SK-N-SH treated with all-trans-retinoic acid at 6 μM for 48 hours (cell line): Measurements from ENCODE around the gene APOBEC3C.
"Not testable (repeated sequence)": the region's sequence is repeated elsewhere in the genome, so short reads cannot be mapped to it uniquely, and the experiment has no call there.

ENCODE experiments used
- ARNTL ChIP-seq: fragments of 450-650 bp; formaldehyde crosslinking; IDR thresholded peaks from 2 replicates; pipeline ENCODE4 v1.5.0; 2020; ENCODE audit warnings: low read depth, mild to moderate bottlenecking, moderate library complexity, borderline replicate concordance
- GLIS3 ChIP-seq: fragments of 250-450 bp; sonication (Bioruptor Pico); IDR thresholded peaks from 2 replicates; pipeline ENCODE4 v1.5.0; 2020; ENCODE audit warnings: mild to moderate bottlenecking, moderate library complexity
- ISL1 ChIP-seq: fragments of 250-450 bp; sonication (Bioruptor Pico); IDR thresholded peaks from 2 replicates; pipeline ENCODE4 v2.1.2; 2022; ENCODE audit warnings: mild to moderate bottlenecking, moderate library complexity
- OSR1 ChIP-seq: fragments of 250-450 bp; sonication (Bioruptor Pico); IDR thresholded peaks from 2 replicates; pipeline ENCODE4 v1.8.0; 2022; ENCODE audit warnings: moderate library complexity, mild to moderate bottlenecking, inconsistent platforms
- PPARA ChIP-seq: fragments of 250-450 bp; sonication (Bioruptor Pico); IDR thresholded peaks from 2 replicates; pipeline ENCODE4 v1.5.0; 2020; ENCODE audit warnings: mild to moderate bottlenecking, borderline replicate concordance
- RARB ChIP-seq: fragments of 250-450 bp; sonication (Bioruptor Pico); IDR thresholded peaks from 2 replicates; pipeline ENCODE4 v1.8.0; 2021; ENCODE audit warnings: mild to moderate bottlenecking, moderate library complexity
- TCF4 ChIP-seq: fragments of 250-450 bp; sonication (Bioruptor Pico); IDR thresholded peaks from 2 replicates; pipeline ENCODE4 v1.8.0; 2021; ENCODE audit warnings: mild to moderate bottlenecking, moderate library complexity, borderline replicate concordance
- ZC3H10 ChIP-seq: fragments of 250-450 bp; sonication (Bioruptor Pico); IDR thresholded peaks from 2 replicates; pipeline ENCODE4 v1.5.1; 2021; ENCODE audit warnings: mild to moderate bottlenecking, moderate library complexity
- ZFP3 ChIP-seq: fragments of 250-450 bp; sonication (Bioruptor Pico); IDR thresholded peaks from 2 replicates; pipeline ENCODE4 v1.5.0; 2020; ENCODE audit warnings: mild to moderate bottlenecking, moderate library complexity
- ZNF70 ChIP-seq: fragments of 450-650 bp; formaldehyde crosslinking; IDR thresholded peaks from 2 replicates; pipeline ENCODE4 v1.5.0; 2020; ENCODE audit warnings: mild to moderate bottlenecking, moderate library complexity
- ZNF8 ChIP-seq: fragments of 450-650 bp; formaldehyde crosslinking; IDR thresholded peaks from 2 replicates; pipeline ENCODE4 v1.5.0; 2020; ENCODE audit warnings: mild to moderate bottlenecking, moderate library complexity
- TF ChIP-seq, protein P1 (sequence below): fragments of 250-450 bp; sonication (Bioruptor Pico); IDR thresholded peaks from 2 replicates; pipeline ENCODE4 v1.5.0; 2020; ENCODE audit warnings: mild to moderate bottlenecking, moderate library complexity
- TF ChIP-seq, protein P2 (sequence below): fragments of 250-450 bp; sonication (Bioruptor Pico); IDR thresholded peaks from 2 replicates; pipeline ENCODE4 v1.8.0; 2020; ENCODE audit warnings: mild to moderate bottlenecking, moderate library complexity, borderline replicate concordance

DNA sequence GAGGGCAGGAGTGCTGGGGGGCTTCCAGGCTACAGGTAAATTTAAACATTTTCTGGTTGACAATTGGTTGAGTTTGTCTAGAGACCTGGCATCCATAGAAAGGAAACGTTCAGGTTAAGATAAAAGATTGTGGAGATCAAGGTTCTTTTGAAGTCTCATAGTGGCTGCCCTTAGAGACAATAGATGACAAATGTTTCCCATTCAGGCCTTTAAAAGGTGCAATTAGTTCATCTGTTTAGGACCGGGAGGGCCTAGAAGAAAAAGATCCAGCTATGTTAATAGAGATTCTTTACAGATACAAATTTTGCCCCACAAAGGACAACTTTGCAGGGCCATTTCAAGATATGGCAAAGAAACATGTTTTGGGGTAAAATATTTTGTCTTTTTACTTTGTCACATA, 23.0 kb downstream of the APOBEC3C start:
- TF ChIP-seq OSR1 (CRISPR knock-in tag); GLIS3 (CRISPR knock-in tag); ARNTL (CRISPR knock-in tag); ZFP3 (CRISPR knock-in tag); RARB (CRISPR knock-in tag); ZNF70 (CRISPR knock-in tag); ISL1 (CRISPR knock-in tag); ZNF8 (CRISPR knock-in tag); TCF4 (CRISPR knock-in tag); PPARA (CRISPR knock-in tag); ZC3H10: not testable (repeated sequence)
- TF ChIP-seq, protein P1, sequence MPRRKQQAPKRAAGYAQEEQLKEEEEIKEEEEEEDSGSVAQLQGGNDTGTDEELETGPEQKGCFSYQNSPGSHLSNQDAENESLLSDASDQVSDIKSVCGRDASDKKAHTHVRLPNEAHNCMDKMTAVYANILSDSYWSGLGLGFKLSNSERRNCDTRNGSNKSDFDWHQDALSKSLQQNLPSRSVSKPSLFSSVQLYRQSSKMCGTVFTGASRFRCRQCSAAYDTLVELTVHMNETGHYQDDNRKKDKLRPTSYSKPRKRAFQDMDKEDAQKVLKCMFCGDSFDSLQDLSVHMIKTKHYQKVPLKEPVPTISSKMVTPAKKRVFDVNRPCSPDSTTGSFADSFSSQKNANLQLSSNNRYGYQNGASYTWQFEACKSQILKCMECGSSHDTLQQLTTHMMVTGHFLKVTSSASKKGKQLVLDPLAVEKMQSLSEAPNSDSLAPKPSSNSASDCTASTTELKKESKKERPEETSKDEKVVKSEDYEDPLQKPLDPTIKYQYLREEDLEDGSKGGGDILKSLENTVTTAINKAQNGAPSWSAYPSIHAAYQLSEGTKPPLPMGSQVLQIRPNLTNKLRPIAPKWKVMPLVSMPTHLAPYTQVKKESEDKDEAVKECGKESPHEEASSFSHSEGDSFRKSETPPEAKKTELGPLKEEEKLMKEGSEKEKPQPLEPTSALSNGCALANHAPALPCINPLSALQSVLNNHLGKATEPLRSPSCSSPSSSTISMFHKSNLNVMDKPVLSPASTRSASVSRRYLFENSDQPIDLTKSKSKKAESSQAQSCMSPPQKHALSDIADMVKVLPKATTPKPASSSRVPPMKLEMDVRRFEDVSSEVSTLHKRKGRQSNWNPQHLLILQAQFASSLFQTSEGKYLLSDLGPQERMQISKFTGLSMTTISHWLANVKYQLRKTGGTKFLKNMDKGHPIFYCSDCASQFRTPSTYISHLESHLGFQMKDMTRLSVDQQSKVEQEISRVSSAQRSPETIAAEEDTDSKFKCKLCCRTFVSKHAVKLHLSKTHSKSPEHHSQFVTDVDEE = not testable (repeated sequence)
- TF ChIP-seq, protein P2, sequence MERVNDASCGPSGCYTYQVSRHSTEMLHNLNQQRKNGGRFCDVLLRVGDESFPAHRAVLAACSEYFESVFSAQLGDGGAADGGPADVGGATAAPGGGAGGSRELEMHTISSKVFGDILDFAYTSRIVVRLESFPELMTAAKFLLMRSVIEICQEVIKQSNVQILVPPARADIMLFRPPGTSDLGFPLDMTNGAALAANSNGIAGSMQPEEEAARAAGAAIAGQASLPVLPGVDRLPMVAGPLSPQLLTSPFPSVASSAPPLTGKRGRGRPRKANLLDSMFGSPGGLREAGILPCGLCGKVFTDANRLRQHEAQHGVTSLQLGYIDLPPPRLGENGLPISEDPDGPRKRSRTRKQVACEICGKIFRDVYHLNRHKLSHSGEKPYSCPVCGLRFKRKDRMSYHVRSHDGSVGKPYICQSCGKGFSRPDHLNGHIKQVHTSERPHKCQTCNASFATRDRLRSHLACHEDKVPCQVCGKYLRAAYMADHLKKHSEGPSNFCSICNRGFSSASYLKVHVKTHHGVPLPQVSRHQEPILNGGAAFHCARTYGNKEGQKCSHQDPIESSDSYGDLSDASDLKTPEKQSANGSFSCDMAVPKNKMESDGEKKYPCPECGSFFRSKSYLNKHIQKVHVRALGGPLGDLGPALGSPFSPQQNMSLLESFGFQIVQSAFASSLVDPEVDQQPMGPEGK (CRISPR knock-in tag) = not testable (repeated sequence)
